H1 (cell line): ENCODE data around the gene SAE1. TPM values are rescaled to one million over a fixed set of nuclear protein-coding genes. Genes with fewer than 3 reads are reported as not detected.

Experiments
- CTCF ChIA-PET: fragments of 300-600 bp; sonication (Branson Sonifier 250); formaldehyde crosslinking; loops from one replicate; lab custom pipeline; 2021; ENCODE audit not compliant: partially characterized antibody; lab: Charles Lee
- POLR2A ChIA-PET: fragments of 300-600 bp; sonication (Branson Sonifier 250); formaldehyde crosslinking; loops from one replicate; lab custom pipeline; 2021; ENCODE audit warnings: inconsistent platforms; ENCODE audit not compliant: partially characterized antibody; lab: Charles Lee
- DNase-seq, 2 experiments: peaks; one replicate each; pipeline versions ENCODE4 v3.0.0 to v3.0.0-alpha.2; 2010 to 2022; ENCODE audit warnings: low spot score in 2 of 2, low read depth in 1 of 2, mixed read lengths in 1 of 2
- FAIRE-seq: peaks from 2 replicates; lab custom pipeline; 2011; peaks lifted over from hg19 to GRCh38; lab: Jason Lieb, UNC
- H2AFZ ChIP-seq: 2 replicates; pipeline ENCODE4 v1.8.1; 2012; ENCODE audit warnings: low read length, inconsistent platforms
- H2AK5ac ChIP-seq: 2 replicates; pipeline ENCODE4 v1.6.1; 2013; ENCODE audit warnings: low read depth, low read length
- H2BK120ac ChIP-seq: replicated peaks from 2 replicates; pipeline ENCODE3; 2013; ENCODE audit warnings: low read depth, low read length, inconsistent platforms
- H2BK12ac ChIP-seq: 2 replicates; pipeline ENCODE4 v1.6.1; 2013; ENCODE audit warnings: low read depth, low read length
- H2BK15ac ChIP-seq: 2 replicates; pipeline ENCODE4 v1.6.1; 2013; ENCODE audit warnings: low read length
- H2BK20ac ChIP-seq: 2 replicates; pipeline ENCODE4 v1.6.1; 2013; ENCODE audit warnings: low read length
- H2BK5ac ChIP-seq: 2 replicates; pipeline ENCODE4 v1.6.1; 2013; ENCODE audit warnings: low read depth, low read length
- H3K14ac ChIP-seq: 2 replicates; pipeline ENCODE4 v1.6.1; 2013; ENCODE audit warnings: inconsistent platforms; ENCODE audit not compliant: insufficient read length
- H3K18ac ChIP-seq: 2 replicates; pipeline ENCODE4 v1.6.1; 2013; ENCODE audit warnings: low read length; ENCODE audit errors: extremely low read depth
- H3K23ac ChIP-seq: 2 replicates; pipeline ENCODE4 v1.6.1; 2013; ENCODE audit warnings: inconsistent platforms; ENCODE audit not compliant: insufficient read length
- H3K23me2 ChIP-seq: 2 replicates; pipeline ENCODE4 v1.6.1; 2013; ENCODE audit warnings: low read depth, low read length
- H3K27ac ChIP-seq: 2 replicates; pipeline ENCODE4 v1.6.1; 2011; ENCODE audit warnings: low read depth, low read length, inconsistent platforms
- H3K27me3 ChIP-seq, 4 experiments: replicated peaks in 1 of 4; 1 replicate in 1 of 4; 2 replicates in 3 of 4; pipeline versions ENCODE4 v1.6.1 to v1.8.1; 2011 to 2013; ENCODE audit warnings: low read length in 3 of 4, mild to moderate bottlenecking in 3 of 4, inconsistent platforms in 2 of 4, mixed read lengths in 2 of 4, moderate library complexity in 1 of 4; ENCODE audit not compliant: control insufficient read depth in 3 of 4, insufficient read depth in 3 of 4; ENCODE audit errors: extremely low read depth in 1 of 4
- H3K36me3 ChIP-seq, 4 experiments: 2 replicates each; pipeline versions ENCODE4 v1.6.1 to v1.8.1; 2011 to 2013; ENCODE audit warnings: mild to moderate bottlenecking in 4 of 4, low read length in 3 of 4, moderate library complexity in 2 of 4, control low read depth in 1 of 4, inconsistent platforms in 1 of 4; ENCODE audit not compliant: insufficient read depth in 4 of 4, control insufficient read depth in 2 of 4
- H3K4ac ChIP-seq: replicated peaks from 2 replicates; pipeline ENCODE3; 2013; ENCODE audit warnings: low read length, low read depth, mixed read lengths, inconsistent platforms; ENCODE audit not compliant: insufficient read length
- H3K4me1 ChIP-seq, 4 experiments: replicated peaks in 1 of 4; 1 replicate in 1 of 4; 2 replicates in 3 of 4; pipeline versions ENCODE4 v1.6.1 to v1.8.1; 2011 to 2013; ENCODE audit warnings: low read length in 3 of 4, inconsistent platforms in 2 of 4, mixed read lengths in 1 of 4; ENCODE audit not compliant: insufficient read depth in 4 of 4, control insufficient read depth in 3 of 4
- H3K4me2 ChIP-seq, 2 experiments: 2 replicates each; pipeline versions ENCODE4 v1.6.1 to v1.8.1; 2011 to 2013; ENCODE audit warnings: low read depth in 2 of 2, low read length in 2 of 2, control low read depth in 1 of 2, inconsistent platforms in 1 of 2, mild to moderate bottlenecking in 1 of 2; ENCODE audit not compliant: insufficient read depth in 1 of 2
- H3K4me3 ChIP-seq, 4 experiments: fragments of 200-600, 300-600 bp in 1 of 4; sonication (generic), shearing (Covaris generic), sonication (Bioruptor Twin) in 1 of 4; 2 replicates each; pipeline versions ENCODE4 v1.5.1 to v1.8.1; 2011 to 2016; ENCODE audit warnings: low read length in 4 of 4, low read depth in 3 of 4, control low read depth in 2 of 4, inconsistent platforms in 2 of 4, mild to moderate bottlenecking in 2 of 4, mixed read lengths in 1 of 4, moderate library complexity in 1 of 4; ENCODE audit not compliant: insufficient read depth in 2 of 4; ENCODE audit errors: extremely low read depth in 1 of 4
- H3K56ac ChIP-seq: replicated peaks from 2 replicates; pipeline ENCODE3; 2013; ENCODE audit warnings: low read depth, mild to moderate bottlenecking, mixed read lengths, low read length, inconsistent platforms; ENCODE audit not compliant: insufficient read length
- H3K79me1 ChIP-seq: 2 replicates; pipeline ENCODE4 v1.6.1; 2013; ENCODE audit warnings: low read depth, low read length, control low read depth
- H3K79me2 ChIP-seq, 2 experiments: 2 replicates each; pipeline versions ENCODE4 v1.6.1 to v1.8.1; 2012 to 2013; ENCODE audit warnings: low read length in 2 of 2, mild to moderate bottlenecking in 2 of 2, inconsistent platforms in 1 of 2; ENCODE audit not compliant: insufficient read depth in 2 of 2, control insufficient read depth in 1 of 2
- H3K9ac ChIP-seq, 4 experiments: replicated peaks in 1 of 4; 1 replicate in 1 of 4; 2 replicates in 3 of 4; pipeline versions ENCODE4 v1.6.1 to v1.8.1; 2011 to 2013; ENCODE audit warnings: low read depth in 3 of 4, low read length in 3 of 4, control low read depth in 2 of 4, mild to moderate bottlenecking in 2 of 4, moderate library complexity in 2 of 4, inconsistent platforms in 1 of 4; ENCODE audit errors: extremely low read depth in 1 of 4
- H3K9me3 ChIP-seq, 2 experiments: 2 replicates each; pipeline versions ENCODE4 v1.6.1 to v1.8.1; 2012 to 2013; ENCODE audit warnings: mild to moderate bottlenecking in 2 of 2, moderate library complexity in 2 of 2, control low read depth in 1 of 2, inconsistent platforms in 1 of 2, low read depth in 1 of 2, low read length in 1 of 2, mixed read lengths in 1 of 2; ENCODE audit not compliant: insufficient read depth in 2 of 2
- H4K20me1 ChIP-seq, 2 experiments: replicated peaks in 1 of 2; 2 replicates each; pipeline versions ENCODE3 to v1.8.1; 2011 to 2013; ENCODE audit warnings: inconsistent platforms in 2 of 2, low read length in 2 of 2, mild to moderate bottlenecking in 1 of 2; ENCODE audit not compliant: insufficient read depth in 2 of 2, control insufficient read depth in 1 of 2
- H4K5ac ChIP-seq: 2 replicates; pipeline ENCODE4 v1.6.1; 2013; ENCODE audit warnings: low read length, low read depth, mixed read lengths, inconsistent platforms; ENCODE audit not compliant: insufficient read length
- H4K8ac ChIP-seq: 2 replicates; pipeline ENCODE4 v1.8.0; 2013; ENCODE audit warnings: mild to moderate bottlenecking, moderate library complexity, low read length, inconsistent platforms; ENCODE audit not compliant: insufficient read depth; ENCODE audit errors: extremely low read depth
- H4K91ac ChIP-seq: replicated peaks from 2 replicates; pipeline ENCODE3; 2013; ENCODE audit warnings: low read length, mixed read lengths, inconsistent platforms; ENCODE audit not compliant: insufficient read length
- CEBPB ChIP-seq: IDR thresholded peaks from 2 replicates; pipeline ENCODE4 v1.6.1; 2012; ENCODE audit warnings: low read depth, low read length
- EZH2 ChIP-seq: fragments of 200-600 bp; sonication (generic); IDR thresholded peaks from 2 replicates; pipeline ENCODE4 v1.7.1; 2012; ENCODE audit warnings: low read depth, mild to moderate bottlenecking, moderate library complexity, low read length, inconsistent platforms; ENCODE audit not compliant: severe bottlenecking
- GABPA ChIP-seq: IDR thresholded peaks from 2 replicates; pipeline ENCODE4 v1.6.1; 2011; ENCODE audit warnings: mild to moderate bottlenecking, low read length, moderate library complexity, borderline replicate concordance; ENCODE audit not compliant: insufficient read depth
- KDM5A ChIP-seq: fragments of 200-600 bp; IDR thresholded peaks from 2 replicates; pipeline ENCODE4 v1.7.1; 2012; ENCODE audit warnings: mild to moderate bottlenecking, low read length, inconsistent platforms, mixed read lengths
- NANOG ChIP-seq: IDR thresholded peaks from 2 replicates; pipeline ENCODE4 v1.6.1; 2011; ENCODE audit warnings: low read length, low read depth, mild to moderate bottlenecking, inconsistent platforms; ENCODE audit not compliant: insufficient read depth, poor library complexity, severe bottlenecking
- RAD21 ChIP-seq, 2 experiments: IDR thresholded peaks in 1 of 2; conservative IDR thresholded peaks in 1 of 2; 2 replicates each; pipeline ENCODE4 v1.6.1; 2011; ENCODE audit warnings: low read depth in 2 of 2, low read length in 2 of 2, improper control_type of control experiment in 1 of 2, inconsistent platforms in 1 of 2, mild to moderate bottlenecking in 1 of 2, moderate library complexity in 1 of 2
- RBBP5 ChIP-seq: IDR thresholded peaks from 2 replicates; pipeline ENCODE4 v1.7.1; 2012; ENCODE audit warnings: low read depth, mild to moderate bottlenecking, inconsistent platforms, low read length, moderate library complexity, borderline replicate concordance
- SP2 ChIP-seq: IDR thresholded peaks from 2 replicates; pipeline ENCODE4 v1.6.1; 2012; ENCODE audit warnings: mild to moderate bottlenecking, low read length, inconsistent platforms
- YY1 ChIP-seq: IDR thresholded peaks from 2 replicates; pipeline ENCODE4 v1.6.1; 2011; ENCODE audit warnings: low read depth, mild to moderate bottlenecking, low read length
- WGBS, 2 experiments: shearing (Covaris generic) in 1 of 2; methylation state at CpG; one replicate each; pipeline versions ENCODE4 v1.1.6 to v1.1.7; 2013 to 2015; ENCODE audit warnings: low lambda C conversion rate in 2 of 2, mixed read lengths in 2 of 2, inconsistent platforms in 1 of 2, low coverage in 1 of 2, missing lambda C conversion rate in 1 of 2; ENCODE audit not compliant: insufficient replicate concordance in 2 of 2, insufficient coverage in 1 of 2, insufficient read length in 1 of 2; ENCODE audit errors: extremely low coverage in 1 of 2, missing lambda C conversion rate in 1 of 2; 5-methylcytosine and 5-hydroxymethylcytosine counted together
- polyA plus RNA-seq, 7 experiments: library from polyadenylated mRNA; depleted of rRNA in 3 of 7; stranded (reverse) in 5 of 7; unstranded in 2 of 7; fragments of >200 nt in 5 of 7; fragments of 200-250 nt in 2 of 7; gene quantifications; 1 replicate in 5 of 7; 2 replicates in 1 of 7; 4 replicates in 1 of 7; pipeline versions ENCODE4 v1.2.1 to v1.2.3, GENCODE V29; 2011 to 2013; ENCODE audit warnings: missing spikeins in 2 of 7, mixed read lengths in 2 of 7
- total RNA-seq: library from RNA; stranded (reverse); fragmentation: NEBNext Ultra II Directional; extraction: Animal tissue kit (Norgen Biotek cat#: 25700); gene quantifications from 2 replicates; pipeline ENCODE4 v1.2.1, GENCODE V29; 2021
- TF ChIP-seq, protein P1 (sequence below): IDR thresholded peaks from 2 replicates; pipeline ENCODE4 v1.6.1; 2012; ENCODE audit warnings: inconsistent platforms

SAE1 gene
- total and polyA plus RNA-seq, 2 of the 8 experiments (the other 6 are each of a cell fraction or from before 2014, with no cell fraction given), result 213 to 268 TPM

DNA sequence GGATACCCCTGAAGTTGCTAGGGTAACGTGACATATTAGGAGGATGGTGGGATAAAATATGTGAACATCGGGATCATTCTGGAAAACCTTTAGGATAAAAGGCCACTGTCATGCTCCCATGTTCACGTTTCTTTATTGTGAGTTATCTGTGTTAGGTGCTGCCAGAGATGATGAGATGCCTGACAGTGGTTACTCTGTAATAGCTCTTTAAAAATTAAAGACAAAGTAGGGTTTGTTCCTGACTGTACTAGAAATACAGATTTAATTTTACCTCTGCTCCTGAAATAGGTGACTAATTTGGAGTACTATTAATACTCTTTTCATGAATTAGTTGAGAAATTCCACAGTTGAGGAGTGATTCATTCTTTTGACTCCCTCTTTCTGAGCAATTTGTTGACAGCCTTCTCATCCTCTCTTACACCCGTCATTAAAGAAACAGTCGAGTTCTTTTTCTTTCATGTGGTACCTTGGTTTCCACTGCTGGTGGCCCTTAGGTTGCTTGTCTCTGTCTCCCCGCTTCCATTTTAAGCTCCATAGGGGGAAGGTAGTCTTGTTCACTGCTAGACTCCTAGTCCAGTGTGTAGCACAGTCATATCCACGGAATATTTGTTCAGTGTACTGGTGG lies 28.4 kb downstream of the SAE1 start:
- Histone ChIP-seq H3K4me3 (no peak overlapping the region), H3K14ac (no peak overlapping the region), H3K9ac (no peak overlapping the region), H2AFZ (no peak overlapping the region), H3K79me1 (no peaks in the 10 kb centered on the region; the same call in 1 of the 2 replicates), H3K27me3 (no peaks in the 10 kb centered on the region), H3K79me2 (peaks cover 6 to 50% of the 10 kb centered on the region in 2 experiments; a peak in 3 of 4 replicates), H3K4me2 (peak overlapping the region in 1 of 2 experiments; percentile 69; a peak in 1 of 4 replicates), H4K5ac (peak overlapping the region; percentile 60), H2BK15ac (0 out of 2 replicates have a peak overlapping the region, but pooled peaks have one; percentile 62), H4K20me1 (peaks cover 1 to 3% of the 10 kb centered on the region in 2 experiments), H3K27ac (peak overlapping the region; percentile 82), H2BK120ac (no peak overlapping the region), H3K36me3 (peaks cover 19 to 76% (median 33%) of the 10 kb centered on the region in 4 experiments; a peak in 7 of 8 replicates), H3K4ac (no peak overlapping the region), H3K18ac (peak overlapping the region; percentile 89), H2BK5ac (peak overlapping the region; percentile 93), H3K4me1 (peaks cover 13 to 21% (median 19%) of the 10 kb centered on the region in 4 experiments), H2BK12ac (peak overlapping the region; percentile 73; the same call in 1 of the 2 replicates), H3K9me3 (no peaks in the 10 kb centered on the region), H4K8ac (no peak overlapping the region), H2BK20ac (no peak overlapping the region), H3K23me2 (no peaks in the 10 kb centered on the region; the same call in 1 of the 2 replicates), H3K56ac (no peak overlapping the region), H3K23ac (no peak overlapping the region), H2AK5ac (peak overlapping the region; percentile 72), H4K91ac (peak overlapping the region; percentile 65)
- ChIA-PET CTCF (interaction anchor here (0.5 to 2.5 kb wide), 10 partner anchors 9 to 85 kb away, joined by 3 to 14 read pairs (median 4); no protein-coding TSS in a partner anchor), POLR2A (interaction anchor here (1.4 to 9.1 kb wide), 10 partner anchors 8 to 68 kb away, joined by 4 to 98 read pairs (median 10); partner anchors contain the start of genes SAE1 and ZC3H4)
- TF ChIP-seq EZH2 (no peak), CEBPB (no peak), YY1 (no peak), GABPA (no peak), RBBP5 (no peak), SP2 (no peak), KDM5A (no peak), RAD21 (IDR thresholded peaks at IDR 0.05 in 1 of 2, conservative IDR thresholded peaks at IDR 0.05 in 1 of 2; ENCODE audit: low read depth in 2 of 2, low read length in 2 of 2) (no peak), NANOG (no peak)
- TF ChIP-seq, protein P1, sequence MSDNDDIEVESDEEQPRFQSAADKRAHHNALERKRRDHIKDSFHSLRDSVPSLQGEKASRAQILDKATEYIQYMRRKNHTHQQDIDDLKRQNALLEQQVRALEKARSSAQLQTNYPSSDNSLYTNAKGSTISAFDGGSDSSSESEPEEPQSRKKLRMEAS, result no peak
- 89% methylated on average over 7 of the region's 7 CpGs; no CpG with 5 or more reads in 1 of the 2 experiments for WGBS, 2 experiments
- DNase-seq, result no peak
- no peak for FAIRE-seq
